Fibroblast of lung (primary cell): ENCODE data around the gene APBB2. TPM values are rescaled to one million over a fixed set of nuclear protein-coding genes. Genes with fewer than 3 reads are reported as not detected.

ENCODE experiments used
- DNase-seq, 2 donors: peaks; one replicate each; pipeline versions ENCODE4 v3.0.0 to v3.0.0-alpha.2; 2010; ENCODE audit warnings: low read depth in 2 of 2
- H2AFZ ChIP-seq: 2 replicates; pipeline ENCODE4 v1.5.1; 2012; ENCODE audit warnings: low read length, control low read depth, inconsistent platforms
- H3K27ac ChIP-seq: 2 replicates; pipeline ENCODE4 v1.5.1; 2011; ENCODE audit warnings: low read length, control low read depth; ENCODE audit not compliant: insufficient read depth
- H3K27me3 ChIP-seq: 2 replicates; pipeline ENCODE4 v1.5.1; 2011; ENCODE audit warnings: mild to moderate bottlenecking, low read length; ENCODE audit not compliant: control insufficient read depth, insufficient read depth
- H3K36me3 ChIP-seq: 2 replicates; pipeline ENCODE4 v1.5.1; 2011; ENCODE audit warnings: low read length; ENCODE audit not compliant: control insufficient read depth, insufficient read depth
- H3K4me1 ChIP-seq: 2 replicates; pipeline ENCODE4 v1.5.1; 2011; ENCODE audit warnings: low read length; ENCODE audit not compliant: control insufficient read depth, insufficient read depth; ENCODE audit errors: extremely low read depth
- H3K4me2 ChIP-seq: 2 replicates; pipeline ENCODE4 v1.5.1; 2011; ENCODE audit warnings: low read length, control low read depth; ENCODE audit not compliant: insufficient read depth; ENCODE audit errors: extremely low read depth
- H3K4me3 ChIP-seq, 4 experiments: fragments of 200-600 bp in 1 of 4; sonication (generic) in 1 of 4; replicated peaks in 1 of 4; 2 replicates each; pipeline ENCODE4 v1.5.1; 2011 to 2016; ENCODE audit warnings: low read length in 4 of 4, low read depth in 3 of 4, mild to moderate bottlenecking in 3 of 4, control low read depth in 2 of 4, inconsistent platforms in 1 of 4, mixed read lengths in 1 of 4; ENCODE audit not compliant: insufficient read depth in 1 of 4; ENCODE audit errors: control extremely low read depth in 1 of 4
- H3K79me2 ChIP-seq: 2 replicates; pipeline ENCODE4 v1.5.1; 2012; ENCODE audit warnings: mild to moderate bottlenecking, low read length, inconsistent platforms; ENCODE audit not compliant: control insufficient read depth, insufficient read depth
- H3K9ac ChIP-seq: 2 replicates; pipeline ENCODE4 v1.5.1; 2011; ENCODE audit warnings: mild to moderate bottlenecking, low read length, control low read depth; ENCODE audit not compliant: insufficient read depth
- H3K9me3 ChIP-seq: 2 replicates; pipeline ENCODE4 v1.5.1; 2012; ENCODE audit warnings: low read depth, low read length; ENCODE audit not compliant: control insufficient read depth, insufficient read depth
- H4K20me1 ChIP-seq: 2 replicates; pipeline ENCODE4 v1.5.1; 2011; ENCODE audit warnings: low read length; ENCODE audit not compliant: control insufficient read depth, insufficient read depth; ENCODE audit errors: extremely low read depth
- EZH2 ChIP-seq: IDR thresholded peaks from 2 replicates; pipeline ENCODE4 v1.5.1; 2012; ENCODE audit warnings: low read length, control low read depth, mild to moderate bottlenecking; ENCODE audit errors: missing control alignments
- polyA plus RNA-seq, 2 donors: library from polyadenylated mRNA; depleted of rRNA in 1 of 2; stranded (reverse) in 1 of 2; unstranded in 1 of 2; fragments of >200 nt; gene quantifications; 2 replicates each; pipeline ENCODE4 v1.2.1, GENCODE V29; 2011 to 2012; ENCODE audit warnings: missing spikeins in 1 of 2
- total RNA-seq: library from RNA; depleted of rRNA; stranded (reverse); fragments of >200 nt; gene quantifications from 2 replicates; pipeline ENCODE4 v1.2.1, GENCODE V29; 2014
- TF ChIP-seq, protein P1 (sequence below), 2 donors: IDR thresholded peaks in 1 of 2; conservative IDR thresholded peaks in 1 of 2; 1 replicate in 1 of 2; 2 replicates in 1 of 2; pipeline ENCODE4 v1.5.1; 2011 to 2012; ENCODE audit warnings: low read length in 2 of 2, control low read depth in 1 of 2, inconsistent platforms in 1 of 2, low read depth in 1 of 2, mild to moderate bottlenecking in 1 of 2

Gene APBB2
- total and polyA plus RNA-seq, 2 donors (not counting 1 experiment from before 2014, with no cell fraction given) = 25.1 to 29.8 TPM

DNA sequence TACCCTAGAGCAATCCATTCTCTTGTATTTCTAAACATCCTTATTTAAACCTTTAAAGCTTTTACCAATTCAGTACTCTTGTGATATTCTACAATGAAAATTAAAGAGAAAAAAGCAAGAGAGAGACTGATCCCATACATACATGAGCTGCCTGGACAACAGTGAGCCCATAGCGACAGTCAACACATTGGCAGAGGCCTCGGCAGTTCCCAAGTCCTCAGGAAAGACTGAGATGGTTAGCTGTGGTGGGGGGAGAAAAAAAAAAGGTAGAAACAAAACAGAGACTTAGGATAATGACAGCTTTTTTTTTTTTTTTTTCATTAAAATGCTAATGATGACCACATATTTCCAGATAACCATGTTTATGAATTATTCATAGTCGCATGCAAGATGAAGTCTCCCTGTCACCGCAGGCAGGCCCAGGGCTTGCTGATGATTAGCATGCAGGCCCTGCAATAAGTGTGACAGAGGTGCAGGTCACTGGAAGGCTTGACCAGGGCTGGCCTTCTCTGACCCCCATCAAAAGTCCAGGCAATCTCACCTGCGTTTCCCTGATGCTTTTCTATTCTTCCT lies 148.8 kb downstream of the APBB2 start:
- Histone ChIP-seq H3K9ac (no peak overlapping the region), H3K4me1 (peaks cover 3% of the 10 kb centered on the region), H3K9me3 (no peaks in the 10 kb centered on the region), H3K4me2 (no peak overlapping the region), H3K36me3 (no peaks in the 10 kb centered on the region), H4K20me1 (no peaks in the 10 kb centered on the region), H3K27me3 (no peaks in the 10 kb centered on the region), H3K79me2 (no peaks in the 10 kb centered on the region), H3K4me3 (no peak overlapping the region), H2AFZ (no peak overlapping the region), H3K27ac (no peak overlapping the region)
- DNase-seq = no peak
- TF ChIP-seq, protein P1, sequence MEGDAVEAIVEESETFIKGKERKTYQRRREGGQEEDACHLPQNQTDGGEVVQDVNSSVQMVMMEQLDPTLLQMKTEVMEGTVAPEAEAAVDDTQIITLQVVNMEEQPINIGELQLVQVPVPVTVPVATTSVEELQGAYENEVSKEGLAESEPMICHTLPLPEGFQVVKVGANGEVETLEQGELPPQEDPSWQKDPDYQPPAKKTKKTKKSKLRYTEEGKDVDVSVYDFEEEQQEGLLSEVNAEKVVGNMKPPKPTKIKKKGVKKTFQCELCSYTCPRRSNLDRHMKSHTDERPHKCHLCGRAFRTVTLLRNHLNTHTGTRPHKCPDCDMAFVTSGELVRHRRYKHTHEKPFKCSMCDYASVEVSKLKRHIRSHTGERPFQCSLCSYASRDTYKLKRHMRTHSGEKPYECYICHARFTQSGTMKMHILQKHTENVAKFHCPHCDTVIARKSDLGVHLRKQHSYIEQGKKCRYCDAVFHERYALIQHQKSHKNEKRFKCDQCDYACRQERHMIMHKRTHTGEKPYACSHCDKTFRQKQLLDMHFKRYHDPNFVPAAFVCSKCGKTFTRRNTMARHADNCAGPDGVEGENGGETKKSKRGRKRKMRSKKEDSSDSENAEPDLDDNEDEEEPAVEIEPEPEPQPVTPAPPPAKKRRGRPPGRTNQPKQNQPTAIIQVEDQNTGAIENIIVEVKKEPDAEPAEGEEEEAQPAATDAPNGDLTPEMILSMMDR (conservative IDR thresholded peaks at IDR 0.05 in 1 of 2, IDR thresholded peaks at IDR 0.05 in 1 of 2; ENCODE audit: low read depth in 1 of 2, low read length in 2 of 2) = no peak
- no peak for TF ChIP-seq EZH2

DNA sequence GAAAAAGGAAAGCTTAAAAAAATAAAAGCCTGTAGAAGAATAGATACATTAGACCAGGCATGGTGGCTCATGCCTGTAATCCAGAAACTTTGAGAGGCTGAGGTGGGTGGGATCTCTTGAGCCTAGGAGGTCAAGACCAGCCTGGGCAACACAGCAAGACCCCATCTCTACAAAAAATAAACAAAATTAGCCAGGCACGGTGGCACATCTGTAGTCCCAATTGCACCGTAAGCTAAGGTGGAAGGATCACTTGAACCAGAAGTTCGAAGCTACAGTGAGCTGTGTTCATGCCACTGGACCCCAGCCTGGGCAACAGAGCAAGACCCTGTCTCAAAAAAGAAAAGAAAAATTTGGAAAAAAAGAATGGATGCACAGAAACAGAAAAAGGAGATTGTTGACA lies 149.4 kb downstream of the APBB2 start:
- Histone ChIP-seq H2AFZ (no peak overlapping the region), H3K4me2 (no peak overlapping the region), H3K27me3 (no peaks in the 10 kb centered on the region), H3K36me3 (no peaks in the 10 kb centered on the region), H3K9ac (no peak overlapping the region), H3K9me3 (no peaks in the 10 kb centered on the region), H4K20me1 (no peaks in the 10 kb centered on the region), H3K27ac (no peak overlapping the region), H3K4me1 (peaks cover 3% of the 10 kb centered on the region), H3K79me2 (no peaks in the 10 kb centered on the region), H3K4me3 (no peak overlapping the region)
- TF ChIP-seq, protein P1 (conservative IDR thresholded peaks at IDR 0.05 in 1 of 2, IDR thresholded peaks at IDR 0.05 in 1 of 2; ENCODE audit: low read depth in 1 of 2, low read length in 2 of 2) = no peak
- no peak for TF ChIP-seq EZH2
- DNase-seq = no peak

DNA sequence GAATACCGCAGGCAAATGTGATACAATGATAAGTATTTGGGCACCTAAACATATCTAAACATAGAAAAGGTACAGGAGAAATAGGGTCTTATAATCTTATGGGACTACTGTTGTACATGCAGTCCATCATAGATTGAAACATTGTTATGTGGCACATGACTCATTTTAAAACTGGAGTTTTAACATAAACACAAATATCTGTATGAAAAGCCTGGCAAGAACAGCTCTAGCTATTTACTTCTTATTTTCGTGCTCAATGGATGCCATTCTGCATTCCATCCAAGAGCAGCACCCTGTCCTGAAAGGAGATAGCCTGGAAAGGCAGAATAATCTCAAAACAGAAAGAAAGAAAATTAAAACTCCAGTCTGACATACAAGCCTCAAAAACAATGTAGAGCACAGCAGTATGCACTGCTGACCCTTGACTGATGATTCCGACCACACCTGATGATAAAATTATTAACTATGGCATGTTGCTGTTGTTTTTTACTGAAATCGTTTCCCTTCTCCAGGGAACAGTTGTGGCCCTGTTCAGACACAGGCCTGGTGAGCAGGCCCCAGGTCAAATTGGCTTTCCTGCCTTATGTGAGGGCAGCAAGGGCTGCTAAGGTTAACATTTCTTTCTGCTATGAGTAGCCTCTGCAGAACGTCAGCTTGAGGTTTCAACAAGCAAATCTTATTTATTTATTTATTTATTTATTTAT lies 152.7 kb downstream of the APBB2 start:
- Histone ChIP-seq H3K9ac (no peak overlapping the region), H4K20me1 (no peaks in the 10 kb centered on the region), H3K4me2 (peak overlapping the region; percentile 8), H3K4me3 (no peak overlapping the region), H3K36me3 (no peaks in the 10 kb centered on the region), H3K79me2 (no peaks in the 10 kb centered on the region), H3K9me3 (no peaks in the 10 kb centered on the region), H3K27ac (no peak overlapping the region), H3K27me3 (no peaks in the 10 kb centered on the region), H3K4me1 (peaks cover 3% of the 10 kb centered on the region), H2AFZ (no peak overlapping the region)
- TF ChIP-seq, protein P1 (conservative IDR thresholded peaks at IDR 0.05 in 1 of 2, IDR thresholded peaks at IDR 0.05 in 1 of 2; ENCODE audit: low read depth in 1 of 2, low read length in 2 of 2) = peak in 1 of 2 donors; percentile 31
- TF ChIP-seq EZH2 = no peak
- DNase-seq = peak; percentile 32 to 55
